Measurements from ENCODE around the gene PTGR3. TPM values are rescaled to one million over a fixed set of nuclear protein-coding genes. Genes with fewer than 3 reads are reported as not detected.

Gene PTGR3
- total and polyA plus RNA-seq, 2 of the 8 experiments (the other 6 are each of a cell fraction or from before 2014, with no cell fraction given): 2.0 to 3.6 TPM

DNA sequence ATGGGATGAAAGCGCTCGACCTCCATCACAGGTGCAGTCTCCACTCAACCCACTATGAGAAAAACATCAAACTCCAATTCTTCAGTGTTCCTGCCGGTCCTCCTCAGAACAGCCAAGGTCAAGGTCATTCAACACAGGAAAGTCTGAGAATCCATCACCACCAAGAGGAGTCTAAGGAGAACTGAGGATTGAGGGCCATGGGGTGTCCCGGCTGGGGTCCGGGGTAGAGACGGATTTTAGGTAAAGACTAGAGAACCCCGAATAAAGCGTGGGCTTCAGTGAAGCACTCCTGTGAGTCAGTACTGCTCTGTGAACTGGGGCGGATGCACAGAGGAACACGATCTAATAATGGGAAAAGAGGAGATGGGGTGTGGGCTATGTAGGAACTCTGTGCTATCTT is 41.8 kb downstream of the PTGR3 start (continued):
- TF ChIP-seq, protein P1, sequence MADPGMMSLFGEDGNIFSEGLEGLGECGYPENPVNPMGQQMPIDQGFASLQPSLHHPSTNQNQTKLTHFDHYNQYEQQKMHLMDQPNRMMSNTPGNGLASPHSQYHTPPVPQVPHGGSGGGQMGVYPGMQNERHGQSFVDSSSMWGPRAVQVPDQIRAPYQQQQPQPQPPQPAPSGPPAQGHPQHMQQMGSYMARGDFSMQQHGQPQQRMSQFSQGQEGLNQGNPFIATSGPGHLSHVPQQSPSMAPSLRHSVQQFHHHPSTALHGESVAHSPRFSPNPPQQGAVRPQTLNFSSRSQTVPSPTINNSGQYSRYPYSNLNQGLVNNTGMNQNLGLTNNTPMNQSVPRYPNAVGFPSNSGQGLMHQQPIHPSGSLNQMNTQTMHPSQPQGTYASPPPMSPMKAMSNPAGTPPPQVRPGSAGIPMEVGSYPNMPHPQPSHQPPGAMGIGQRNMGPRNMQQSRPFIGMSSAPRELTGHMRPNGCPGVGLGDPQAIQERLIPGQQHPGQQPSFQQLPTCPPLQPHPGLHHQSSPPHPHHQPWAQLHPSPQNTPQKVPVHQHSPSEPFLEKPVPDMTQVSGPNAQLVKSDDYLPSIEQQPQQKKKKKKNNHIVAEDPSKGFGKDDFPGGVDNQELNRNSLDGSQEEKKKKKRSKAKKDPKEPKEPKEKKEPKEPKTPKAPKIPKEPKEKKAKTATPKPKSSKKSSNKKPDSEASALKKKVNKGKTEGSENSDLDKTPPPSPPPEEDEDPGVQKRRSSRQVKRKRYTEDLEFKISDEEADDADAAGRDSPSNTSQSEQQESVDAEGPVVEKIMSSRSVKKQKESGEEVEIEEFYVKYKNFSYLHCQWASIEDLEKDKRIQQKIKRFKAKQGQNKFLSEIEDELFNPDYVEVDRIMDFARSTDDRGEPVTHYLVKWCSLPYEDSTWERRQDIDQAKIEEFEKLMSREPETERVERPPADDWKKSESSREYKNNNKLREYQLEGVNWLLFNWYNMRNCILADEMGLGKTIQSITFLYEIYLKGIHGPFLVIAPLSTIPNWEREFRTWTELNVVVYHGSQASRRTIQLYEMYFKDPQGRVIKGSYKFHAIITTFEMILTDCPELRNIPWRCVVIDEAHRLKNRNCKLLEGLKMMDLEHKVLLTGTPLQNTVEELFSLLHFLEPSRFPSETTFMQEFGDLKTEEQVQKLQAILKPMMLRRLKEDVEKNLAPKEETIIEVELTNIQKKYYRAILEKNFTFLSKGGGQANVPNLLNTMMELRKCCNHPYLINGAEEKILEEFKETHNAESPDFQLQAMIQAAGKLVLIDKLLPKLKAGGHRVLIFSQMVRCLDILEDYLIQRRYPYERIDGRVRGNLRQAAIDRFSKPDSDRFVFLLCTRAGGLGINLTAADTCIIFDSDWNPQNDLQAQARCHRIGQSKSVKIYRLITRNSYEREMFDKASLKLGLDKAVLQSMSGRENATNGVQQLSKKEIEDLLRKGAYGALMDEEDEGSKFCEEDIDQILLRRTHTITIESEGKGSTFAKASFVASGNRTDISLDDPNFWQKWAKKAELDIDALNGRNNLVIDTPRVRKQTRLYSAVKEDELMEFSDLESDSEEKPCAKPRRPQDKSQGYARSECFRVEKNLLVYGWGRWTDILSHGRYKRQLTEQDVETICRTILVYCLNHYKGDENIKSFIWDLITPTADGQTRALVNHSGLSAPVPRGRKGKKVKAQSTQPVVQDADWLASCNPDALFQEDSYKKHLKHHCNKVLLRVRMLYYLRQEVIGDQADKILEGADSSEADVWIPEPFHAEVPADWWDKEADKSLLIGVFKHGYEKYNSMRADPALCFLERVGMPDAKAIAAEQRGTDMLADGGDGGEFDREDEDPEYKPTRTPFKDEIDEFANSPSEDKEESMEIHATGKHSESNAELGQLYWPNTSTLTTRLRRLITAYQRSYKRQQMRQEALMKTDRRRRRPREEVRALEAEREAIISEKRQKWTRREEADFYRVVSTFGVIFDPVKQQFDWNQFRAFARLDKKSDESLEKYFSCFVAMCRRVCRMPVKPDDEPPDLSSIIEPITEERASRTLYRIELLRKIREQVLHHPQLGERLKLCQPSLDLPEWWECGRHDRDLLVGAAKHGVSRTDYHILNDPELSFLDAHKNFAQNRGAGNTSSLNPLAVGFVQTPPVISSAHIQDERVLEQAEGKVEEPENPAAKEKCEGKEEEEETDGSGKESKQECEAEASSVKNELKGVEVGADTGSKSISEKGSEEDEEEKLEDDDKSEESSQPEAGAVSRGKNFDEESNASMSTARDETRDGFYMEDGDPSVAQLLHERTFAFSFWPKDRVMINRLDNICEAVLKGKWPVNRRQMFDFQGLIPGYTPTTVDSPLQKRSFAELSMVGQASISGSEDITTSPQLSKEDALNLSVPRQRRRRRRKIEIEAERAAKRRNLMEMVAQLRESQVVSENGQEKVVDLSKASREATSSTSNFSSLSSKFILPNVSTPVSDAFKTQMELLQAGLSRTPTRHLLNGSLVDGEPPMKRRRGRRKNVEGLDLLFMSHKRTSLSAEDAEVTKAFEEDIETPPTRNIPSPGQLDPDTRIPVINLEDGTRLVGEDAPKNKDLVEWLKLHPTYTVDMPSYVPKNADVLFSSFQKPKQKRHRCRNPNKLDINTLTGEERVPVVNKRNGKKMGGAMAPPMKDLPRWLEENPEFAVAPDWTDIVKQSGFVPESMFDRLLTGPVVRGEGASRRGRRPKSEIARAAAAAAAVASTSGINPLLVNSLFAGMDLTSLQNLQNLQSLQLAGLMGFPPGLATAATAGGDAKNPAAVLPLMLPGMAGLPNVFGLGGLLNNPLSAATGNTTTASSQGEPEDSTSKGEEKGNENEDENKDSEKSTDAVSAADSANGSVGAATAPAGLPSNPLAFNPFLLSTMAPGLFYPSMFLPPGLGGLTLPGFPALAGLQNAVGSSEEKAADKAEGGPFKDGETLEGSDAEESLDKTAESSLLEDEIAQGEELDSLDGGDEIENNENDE (IDR thresholded peaks at IDR 0.05; ENCODE audit: insufficient replicate concordance, low read length): no peak
- TF ChIP-seq HDAC6 (IDR thresholded peaks at IDR 0.05; ENCODE audit: low read depth, low read length): no peak
- TF ChIP-seq SP1 (IDR thresholded peaks at IDR 0.05; ENCODE audit: low read depth, low read length): no peak
- TF ChIP-seq TBP (IDR thresholded peaks at IDR 0.05; ENCODE audit: low read depth, low read length): no peak
- no peak for TF ChIP-seq TAF7 (optimal IDR thresholded peaks at IDR 0.05; ENCODE audit: borderline replicate concordance, low read depth, low read length)
- TF ChIP-seq RNF2 (IDR thresholded peaks at IDR 0.05; ENCODE audit: borderline replicate concordance, low read depth, low read length, missing control alignments, poor library complexity, severe bottlenecking): no peak
- no peak for TF ChIP-seq JUN (IDR thresholded peaks at IDR 0.05; ENCODE audit: low read depth, low read length)
- no peak for TF ChIP-seq POLR2AphosphoS5 (IDR thresholded peaks at IDR 0.05; ENCODE audit: low read depth, low read length)
- TF ChIP-seq CHD1 (IDR thresholded peaks at IDR 0.05; ENCODE audit: low read depth, low read length): no peak
- no peak for TF ChIP-seq ASH2L (IDR thresholded peaks at IDR 0.05; ENCODE audit: low read length)
- TF ChIP-seq POU5F1 (IDR thresholded peaks at IDR 0.05; ENCODE audit: low read depth, low read length): no peak

Measured in H1 (cell line).